ENCODE measurements around the gene LLCFC1.

Gene LLCFC1

DNA sequence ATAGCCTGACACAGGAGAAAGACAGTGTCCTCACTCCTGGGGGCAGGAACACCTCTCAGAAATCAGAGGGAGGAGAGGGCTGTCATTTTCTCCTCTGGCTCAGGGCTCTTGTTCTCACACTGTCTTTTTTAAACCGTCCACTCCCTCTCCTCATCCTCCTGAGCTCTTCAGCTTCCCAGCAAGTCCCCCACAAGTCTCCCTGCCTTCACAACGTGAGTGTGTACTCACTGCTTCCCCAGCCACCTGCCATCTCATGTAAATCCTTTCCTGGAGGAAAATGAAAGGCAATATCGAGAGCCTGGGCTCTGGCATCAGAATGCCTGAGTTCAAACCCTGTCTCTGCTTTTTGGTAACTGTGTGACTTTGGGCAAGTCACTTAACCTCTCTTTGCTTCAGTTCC is 5.7 kb downstream of the LLCFC1 start:
- Histone ChIP-seq H3K4me1 (ENCODE audit: control insufficient read depth, low read length) (no peaks in the 10 kb centered on the region), H3K36me3 (ENCODE audit: control insufficient read depth, low read length) (no peaks in the 10 kb centered on the region), H3K27me3 (ENCODE audit: control insufficient read depth, low read length) (peaks cover 12% of the 10 kb centered on the region; the same call in 1 of the 2 replicates), H3K9me3 (ENCODE audit: control insufficient read depth, insufficient read depth, low read length) (no peaks in the 10 kb centered on the region), H3K4me3 (ENCODE audit: low read length) (no peak overlapping the region), H3K9me2 (replicated peaks; ENCODE audit: control insufficient read depth, low read length) (no peaks in the 10 kb centered on the region), H4K20me1 (ENCODE audit: control insufficient read depth, insufficient read depth, low read depth, low read length) (no peaks in the 10 kb centered on the region), H3K27ac (ENCODE audit: low read depth, low read length) (no peak overlapping the region), H3F3A (ENCODE audit: control insufficient read depth, insufficient read depth) (no peaks in the 10 kb centered on the region), H3K4me2 (ENCODE audit: low read length) (no peak overlapping the region), H3K79me2 (ENCODE audit: control insufficient read depth, low read length) (no peaks in the 10 kb centered on the region)
- TF ChIP-seq, protein P1, sequence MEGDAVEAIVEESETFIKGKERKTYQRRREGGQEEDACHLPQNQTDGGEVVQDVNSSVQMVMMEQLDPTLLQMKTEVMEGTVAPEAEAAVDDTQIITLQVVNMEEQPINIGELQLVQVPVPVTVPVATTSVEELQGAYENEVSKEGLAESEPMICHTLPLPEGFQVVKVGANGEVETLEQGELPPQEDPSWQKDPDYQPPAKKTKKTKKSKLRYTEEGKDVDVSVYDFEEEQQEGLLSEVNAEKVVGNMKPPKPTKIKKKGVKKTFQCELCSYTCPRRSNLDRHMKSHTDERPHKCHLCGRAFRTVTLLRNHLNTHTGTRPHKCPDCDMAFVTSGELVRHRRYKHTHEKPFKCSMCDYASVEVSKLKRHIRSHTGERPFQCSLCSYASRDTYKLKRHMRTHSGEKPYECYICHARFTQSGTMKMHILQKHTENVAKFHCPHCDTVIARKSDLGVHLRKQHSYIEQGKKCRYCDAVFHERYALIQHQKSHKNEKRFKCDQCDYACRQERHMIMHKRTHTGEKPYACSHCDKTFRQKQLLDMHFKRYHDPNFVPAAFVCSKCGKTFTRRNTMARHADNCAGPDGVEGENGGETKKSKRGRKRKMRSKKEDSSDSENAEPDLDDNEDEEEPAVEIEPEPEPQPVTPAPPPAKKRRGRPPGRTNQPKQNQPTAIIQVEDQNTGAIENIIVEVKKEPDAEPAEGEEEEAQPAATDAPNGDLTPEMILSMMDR (IDR thresholded peaks at IDR 0.05; ENCODE audit: low read depth, low read length, poor library complexity, severe bottlenecking): no peak
- TF ChIP-seq EZH2phosphoT487 (IDR thresholded peaks at IDR 0.05; ENCODE audit: borderline replicate concordance, low read length): no peak

DNA sequence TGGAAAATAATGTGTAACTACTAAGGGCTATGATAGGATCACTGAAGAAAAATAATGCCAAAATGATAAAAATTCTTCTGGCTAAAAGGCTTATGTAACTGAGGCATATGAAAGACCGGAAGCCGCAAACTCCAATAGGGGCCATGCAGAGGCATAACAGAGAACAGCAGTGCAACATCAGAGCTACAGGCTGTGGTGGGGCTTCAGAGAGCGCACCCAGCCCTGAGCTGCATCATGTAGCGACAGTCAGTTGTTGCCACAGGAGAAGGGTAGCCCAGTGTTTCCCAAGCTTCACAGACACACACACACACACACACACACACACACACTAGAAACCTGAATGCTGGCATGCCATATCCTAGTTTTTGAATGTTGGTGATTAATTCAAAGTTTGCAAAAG is 9.3 kb downstream of the LLCFC1 start:
- H3K4me3 ChIP-seq (ENCODE audit: low read length): no peak overlapping the region
- no peaks in the 10 kb centered on the region for H4K20me1 ChIP-seq (ENCODE audit: control insufficient read depth, insufficient read depth, low read depth, low read length)
- no peak overlapping the region for H3K4me2 ChIP-seq (ENCODE audit: low read length)
- H3K79me2 ChIP-seq (ENCODE audit: control insufficient read depth, low read length): no peaks in the 10 kb centered on the region
- no peak overlapping the region for H3K27ac ChIP-seq (ENCODE audit: low read depth, low read length)
- H3F3A ChIP-seq (ENCODE audit: control insufficient read depth, insufficient read depth): no peaks in the 10 kb centered on the region
- TF ChIP-seq, protein P1 (IDR thresholded peaks at IDR 0.05; ENCODE audit: low read depth, low read length, poor library complexity, severe bottlenecking): no peak
- no peak for TF ChIP-seq EZH2phosphoT487 (IDR thresholded peaks at IDR 0.05; ENCODE audit: borderline replicate concordance, low read length)
- no peaks in the 10 kb centered on the region for H3K9me2 ChIP-seq (replicated peaks; ENCODE audit: control insufficient read depth, low read length)
- H3K27me3 ChIP-seq (ENCODE audit: control insufficient read depth, low read length): peaks cover 32% of the 10 kb centered on the region
- no peaks in the 10 kb centered on the region for H3K9me3 ChIP-seq (ENCODE audit: control insufficient read depth, insufficient read depth, low read length)
- H3K4me1 ChIP-seq (ENCODE audit: control insufficient read depth, low read length): no peaks in the 10 kb centered on the region
- H3K36me3 ChIP-seq (ENCODE audit: control insufficient read depth, low read length): no peaks in the 10 kb centered on the region

DNA sequence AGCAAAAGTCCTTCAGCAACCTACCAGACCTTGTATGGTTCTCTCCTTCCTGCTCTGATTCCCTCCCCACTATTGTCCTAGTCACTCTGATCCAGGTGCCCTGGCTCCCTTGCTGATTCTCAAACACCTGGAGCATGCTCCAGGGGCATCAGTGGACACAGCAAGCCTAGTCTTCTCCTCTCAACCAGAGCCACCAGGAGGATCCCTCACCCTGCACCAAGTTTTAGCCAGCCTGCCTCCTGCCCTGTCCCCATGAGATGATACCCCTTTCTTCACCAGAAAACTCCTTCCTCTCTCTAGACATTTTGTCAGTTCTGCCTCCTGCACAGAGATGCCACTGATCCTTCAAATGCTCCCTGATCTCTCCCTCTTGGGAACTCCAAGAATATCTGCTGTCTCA is 11.0 kb downstream of the LLCFC1 start:
- Histone ChIP-seq H3K27ac (ENCODE audit: low read depth, low read length) (no peak overlapping the region), H3K27me3 (ENCODE audit: control insufficient read depth, low read length) (peaks cover 32% of the 10 kb centered on the region), H3K4me3 (ENCODE audit: low read length) (no peak overlapping the region), H4K20me1 (ENCODE audit: control insufficient read depth, insufficient read depth, low read depth, low read length) (no peaks in the 10 kb centered on the region), H3K4me2 (ENCODE audit: low read length) (no peak overlapping the region), H3F3A (ENCODE audit: control insufficient read depth, insufficient read depth) (no peaks in the 10 kb centered on the region), H3K9me3 (ENCODE audit: control insufficient read depth, insufficient read depth, low read length) (no peaks in the 10 kb centered on the region; the same call in 1 of the 2 replicates), H3K36me3 (ENCODE audit: control insufficient read depth, low read length) (no peaks in the 10 kb centered on the region), H3K9me2 (replicated peaks; ENCODE audit: control insufficient read depth, low read length) (no peaks in the 10 kb centered on the region), H3K4me1 (ENCODE audit: control insufficient read depth, low read length) (peaks cover 6% of the 10 kb centered on the region), H3K79me2 (ENCODE audit: control insufficient read depth, low read length) (no peaks in the 10 kb centered on the region)
- no peak for TF ChIP-seq EZH2phosphoT487 (IDR thresholded peaks at IDR 0.05; ENCODE audit: borderline replicate concordance, low read length)
- TF ChIP-seq, protein P1 (IDR thresholded peaks at IDR 0.05; ENCODE audit: low read depth, low read length, poor library complexity, severe bottlenecking): no peak
